ENCODE results near the gene PAQR4.

The PAQR4 gene

DNA sequence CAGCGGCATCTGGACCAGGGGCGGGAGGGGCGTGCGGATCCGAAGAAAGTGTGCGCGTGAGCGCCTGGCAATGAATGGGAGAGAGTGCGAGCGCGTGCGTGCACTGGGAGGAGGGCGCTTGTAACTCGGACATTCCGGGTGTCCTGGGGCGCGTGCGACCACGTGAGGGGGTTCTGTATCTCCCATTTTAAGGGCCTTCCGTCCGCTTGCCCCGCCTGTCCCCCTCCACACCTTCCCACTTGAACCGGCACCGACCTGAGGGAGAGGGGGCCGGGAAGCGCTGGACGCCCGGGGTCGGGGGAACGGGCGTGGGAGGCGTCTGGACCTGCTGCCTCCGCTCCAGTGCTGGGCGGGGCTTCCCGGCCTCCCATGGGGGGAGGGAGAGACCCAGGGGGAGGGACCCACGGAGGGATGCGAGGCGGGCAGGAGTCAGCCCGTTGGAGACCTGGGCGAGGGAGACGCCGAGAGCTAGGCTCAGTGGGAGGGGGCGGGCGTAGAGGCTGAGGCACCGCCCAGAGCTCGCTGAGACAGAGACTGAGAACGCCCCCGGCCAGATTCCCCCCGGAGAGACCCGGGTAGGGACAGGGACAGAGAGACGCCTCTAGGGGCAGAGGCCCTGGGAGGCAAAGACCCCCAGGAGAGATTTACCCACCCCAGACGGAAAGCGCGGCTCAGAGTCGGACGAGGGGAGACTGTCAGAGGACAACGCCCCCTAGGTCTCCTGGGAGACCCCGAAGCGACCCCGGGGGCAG, 5.2 kb upstream of the PAQR4 start, which contains the start of gene KREMEN2 (continued):
- TF ChIP-seq, protein P1, sequence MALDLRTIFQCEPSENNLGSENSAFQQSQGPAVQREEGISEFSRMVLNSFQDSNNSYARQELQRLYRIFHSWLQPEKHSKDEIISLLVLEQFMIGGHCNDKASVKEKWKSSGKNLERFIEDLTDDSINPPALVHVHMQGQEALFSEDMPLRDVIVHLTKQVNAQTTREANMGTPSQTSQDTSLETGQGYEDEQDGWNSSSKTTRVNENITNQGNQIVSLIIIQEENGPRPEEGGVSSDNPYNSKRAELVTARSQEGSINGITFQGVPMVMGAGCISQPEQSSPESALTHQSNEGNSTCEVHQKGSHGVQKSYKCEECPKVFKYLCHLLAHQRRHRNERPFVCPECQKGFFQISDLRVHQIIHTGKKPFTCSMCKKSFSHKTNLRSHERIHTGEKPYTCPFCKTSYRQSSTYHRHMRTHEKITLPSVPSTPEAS (tag by site-specific recombination; IDR thresholded peaks at IDR 0.05): no peak
- TF ChIP-seq, protein P2, sequence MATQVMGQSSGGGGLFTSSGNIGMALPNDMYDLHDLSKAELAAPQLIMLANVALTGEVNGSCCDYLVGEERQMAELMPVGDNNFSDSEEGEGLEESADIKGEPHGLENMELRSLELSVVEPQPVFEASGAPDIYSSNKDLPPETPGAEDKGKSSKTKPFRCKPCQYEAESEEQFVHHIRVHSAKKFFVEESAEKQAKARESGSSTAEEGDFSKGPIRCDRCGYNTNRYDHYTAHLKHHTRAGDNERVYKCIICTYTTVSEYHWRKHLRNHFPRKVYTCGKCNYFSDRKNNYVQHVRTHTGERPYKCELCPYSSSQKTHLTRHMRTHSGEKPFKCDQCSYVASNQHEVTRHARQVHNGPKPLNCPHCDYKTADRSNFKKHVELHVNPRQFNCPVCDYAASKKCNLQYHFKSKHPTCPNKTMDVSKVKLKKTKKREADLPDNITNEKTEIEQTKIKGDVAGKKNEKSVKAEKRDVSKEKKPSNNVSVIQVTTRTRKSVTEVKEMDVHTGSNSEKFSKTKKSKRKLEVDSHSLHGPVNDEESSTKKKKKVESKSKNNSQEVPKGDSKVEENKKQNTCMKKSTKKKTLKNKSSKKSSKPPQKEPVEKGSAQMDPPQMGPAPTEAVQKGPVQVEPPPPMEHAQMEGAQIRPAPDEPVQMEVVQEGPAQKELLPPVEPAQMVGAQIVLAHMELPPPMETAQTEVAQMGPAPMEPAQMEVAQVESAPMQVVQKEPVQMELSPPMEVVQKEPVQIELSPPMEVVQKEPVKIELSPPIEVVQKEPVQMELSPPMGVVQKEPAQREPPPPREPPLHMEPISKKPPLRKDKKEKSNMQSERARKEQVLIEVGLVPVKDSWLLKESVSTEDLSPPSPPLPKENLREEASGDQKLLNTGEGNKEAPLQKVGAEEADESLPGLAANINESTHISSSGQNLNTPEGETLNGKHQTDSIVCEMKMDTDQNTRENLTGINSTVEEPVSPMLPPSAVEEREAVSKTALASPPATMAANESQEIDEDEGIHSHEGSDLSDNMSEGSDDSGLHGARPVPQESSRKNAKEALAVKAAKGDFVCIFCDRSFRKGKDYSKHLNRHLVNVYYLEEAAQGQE (tag by site-specific recombination; IDR thresholded peaks at IDR 0.05): peak; percentile 17; the same call in 1 of the 2 replicates
- TF ChIP-seq, protein P3, sequence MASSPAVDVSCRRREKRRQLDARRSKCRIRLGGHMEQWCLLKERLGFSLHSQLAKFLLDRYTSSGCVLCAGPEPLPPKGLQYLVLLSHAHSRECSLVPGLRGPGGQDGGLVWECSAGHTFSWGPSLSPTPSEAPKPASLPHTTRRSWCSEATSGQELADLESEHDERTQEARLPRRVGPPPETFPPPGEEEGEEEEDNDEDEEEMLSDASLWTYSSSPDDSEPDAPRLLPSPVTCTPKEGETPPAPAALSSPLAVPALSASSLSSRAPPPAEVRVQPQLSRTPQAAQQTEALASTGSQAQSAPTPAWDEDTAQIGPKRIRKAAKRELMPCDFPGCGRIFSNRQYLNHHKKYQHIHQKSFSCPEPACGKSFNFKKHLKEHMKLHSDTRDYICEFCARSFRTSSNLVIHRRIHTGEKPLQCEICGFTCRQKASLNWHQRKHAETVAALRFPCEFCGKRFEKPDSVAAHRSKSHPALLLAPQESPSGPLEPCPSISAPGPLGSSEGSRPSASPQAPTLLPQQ (tag by site-specific recombination; IDR thresholded peaks at IDR 0.05): peak; percentile 86
- TF ChIP-seq KLF1 (tag by site-specific recombination; IDR thresholded peaks at IDR 0.05): peak; percentile 65
- no peak for TF ChIP-seq KLF7 (tag by site-specific recombination; IDR thresholded peaks at IDR 0.05; ENCODE audit: borderline replicate concordance)
- TF ChIP-seq ZEB2 (tag by site-specific recombination; IDR thresholded peaks at IDR 0.05): peak; percentile 82
- TF ChIP-seq, protein P4, sequence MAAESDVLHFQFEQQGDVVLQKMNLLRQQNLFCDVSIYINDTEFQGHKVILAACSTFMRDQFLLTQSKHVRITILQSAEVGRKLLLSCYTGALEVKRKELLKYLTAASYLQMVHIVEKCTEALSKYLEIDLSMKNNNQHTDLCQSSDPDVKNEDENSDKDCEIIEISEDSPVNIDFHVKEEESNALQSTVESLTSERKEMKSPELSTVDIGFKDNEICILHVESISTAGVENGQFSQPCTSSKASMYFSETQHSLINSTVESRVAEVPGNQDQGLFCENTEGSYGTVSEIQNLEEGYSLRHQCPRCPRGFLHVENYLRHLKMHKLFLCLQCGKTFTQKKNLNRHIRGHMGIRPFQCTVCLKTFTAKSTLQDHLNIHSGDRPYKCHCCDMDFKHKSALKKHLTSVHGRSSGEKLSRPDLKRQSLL (tag by site-specific recombination; IDR thresholded peaks at IDR 0.05): 0 out of 2 replicates have a peak, but pooled peaks have one; percentile 47
- TF ChIP-seq, protein P5, sequence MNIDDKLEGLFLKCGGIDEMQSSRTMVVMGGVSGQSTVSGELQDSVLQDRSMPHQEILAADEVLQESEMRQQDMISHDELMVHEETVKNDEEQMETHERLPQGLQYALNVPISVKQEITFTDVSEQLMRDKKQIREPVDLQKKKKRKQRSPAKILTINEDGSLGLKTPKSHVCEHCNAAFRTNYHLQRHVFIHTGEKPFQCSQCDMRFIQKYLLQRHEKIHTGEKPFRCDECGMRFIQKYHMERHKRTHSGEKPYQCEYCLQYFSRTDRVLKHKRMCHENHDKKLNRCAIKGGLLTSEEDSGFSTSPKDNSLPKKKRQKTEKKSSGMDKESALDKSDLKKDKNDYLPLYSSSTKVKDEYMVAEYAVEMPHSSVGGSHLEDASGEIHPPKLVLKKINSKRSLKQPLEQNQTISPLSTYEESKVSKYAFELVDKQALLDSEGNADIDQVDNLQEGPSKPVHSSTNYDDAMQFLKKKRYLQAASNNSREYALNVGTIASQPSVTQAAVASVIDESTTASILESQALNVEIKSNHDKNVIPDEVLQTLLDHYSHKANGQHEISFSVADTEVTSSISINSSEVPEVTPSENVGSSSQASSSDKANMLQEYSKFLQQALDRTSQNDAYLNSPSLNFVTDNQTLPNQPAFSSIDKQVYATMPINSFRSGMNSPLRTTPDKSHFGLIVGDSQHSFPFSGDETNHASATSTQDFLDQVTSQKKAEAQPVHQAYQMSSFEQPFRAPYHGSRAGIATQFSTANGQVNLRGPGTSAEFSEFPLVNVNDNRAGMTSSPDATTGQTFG (tag by site-specific recombination; IDR thresholded peaks at IDR 0.05; ENCODE audit: borderline replicate concordance): no peak
- TF ChIP-seq ZNF223 (tag by site-specific recombination; IDR thresholded peaks at IDR 0.05): no peak
- TF ChIP-seq, protein P6, sequence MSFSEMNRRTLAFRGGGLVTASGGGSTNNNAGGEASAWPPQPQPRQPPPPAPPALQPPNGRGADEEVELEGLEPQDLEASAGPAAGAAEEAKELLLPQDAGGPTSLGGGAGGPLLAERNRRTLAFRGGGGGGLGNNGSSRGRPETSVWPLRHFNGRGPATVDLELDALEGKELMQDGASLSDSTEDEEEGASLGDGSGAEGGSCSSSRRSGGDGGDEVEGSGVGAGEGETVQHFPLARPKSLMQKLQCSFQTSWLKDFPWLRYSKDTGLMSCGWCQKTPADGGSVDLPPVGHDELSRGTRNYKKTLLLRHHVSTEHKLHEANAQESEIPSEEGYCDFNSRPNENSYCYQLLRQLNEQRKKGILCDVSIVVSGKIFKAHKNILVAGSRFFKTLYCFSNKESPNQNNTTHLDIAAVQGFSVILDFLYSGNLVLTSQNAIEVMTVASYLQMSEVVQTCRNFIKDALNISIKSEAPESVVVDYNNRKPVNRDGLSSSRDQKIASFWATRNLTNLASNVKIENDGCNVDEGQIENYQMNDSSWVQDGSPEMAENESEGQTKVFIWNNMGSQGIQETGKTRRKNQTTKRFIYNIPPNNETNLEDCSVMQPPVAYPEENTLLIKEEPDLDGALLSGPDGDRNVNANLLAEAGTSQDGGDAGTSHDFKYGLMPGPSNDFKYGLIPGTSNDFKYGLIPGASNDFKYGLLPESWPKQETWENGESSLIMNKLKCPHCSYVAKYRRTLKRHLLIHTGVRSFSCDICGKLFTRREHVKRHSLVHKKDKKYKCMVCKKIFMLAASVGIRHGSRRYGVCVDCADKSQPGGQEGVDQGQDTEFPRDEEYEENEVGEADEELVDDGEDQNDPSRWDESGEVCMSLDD (tag by site-specific recombination; IDR thresholded peaks at IDR 0.05): peak; percentile 81
- peak; percentile 87 for TF ChIP-seq ZNF24 (tag by site-specific recombination; IDR thresholded peaks at IDR 0.05)
- TF ChIP-seq, protein P7, sequence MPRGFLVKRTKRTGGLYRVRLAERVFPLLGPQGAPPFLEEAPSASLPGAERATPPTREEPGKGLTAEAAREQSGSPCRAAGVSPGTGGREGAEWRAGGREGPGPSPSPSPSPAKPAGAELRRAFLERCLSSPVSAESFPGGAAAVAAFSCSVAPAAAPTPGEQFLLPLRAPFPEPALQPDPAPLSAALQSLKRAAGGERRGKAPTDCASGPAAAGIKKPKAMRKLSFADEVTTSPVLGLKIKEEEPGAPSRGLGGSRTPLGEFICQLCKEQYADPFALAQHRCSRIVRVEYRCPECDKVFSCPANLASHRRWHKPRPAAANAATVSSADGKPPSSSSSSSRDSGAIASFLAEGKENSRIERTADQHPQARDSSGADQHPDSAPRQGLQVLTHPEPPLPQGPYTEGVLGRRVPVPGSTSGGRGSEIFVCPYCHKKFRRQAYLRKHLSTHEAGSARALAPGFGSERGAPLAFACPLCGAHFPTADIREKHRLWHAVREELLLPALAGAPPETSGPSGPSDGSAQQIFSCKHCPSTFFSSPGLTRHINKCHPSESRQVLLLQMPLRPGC (tag by site-specific recombination; IDR thresholded peaks at IDR 0.05): peak; percentile 72; the same call in 1 of the 2 replicates
- TF ChIP-seq, protein P8, sequence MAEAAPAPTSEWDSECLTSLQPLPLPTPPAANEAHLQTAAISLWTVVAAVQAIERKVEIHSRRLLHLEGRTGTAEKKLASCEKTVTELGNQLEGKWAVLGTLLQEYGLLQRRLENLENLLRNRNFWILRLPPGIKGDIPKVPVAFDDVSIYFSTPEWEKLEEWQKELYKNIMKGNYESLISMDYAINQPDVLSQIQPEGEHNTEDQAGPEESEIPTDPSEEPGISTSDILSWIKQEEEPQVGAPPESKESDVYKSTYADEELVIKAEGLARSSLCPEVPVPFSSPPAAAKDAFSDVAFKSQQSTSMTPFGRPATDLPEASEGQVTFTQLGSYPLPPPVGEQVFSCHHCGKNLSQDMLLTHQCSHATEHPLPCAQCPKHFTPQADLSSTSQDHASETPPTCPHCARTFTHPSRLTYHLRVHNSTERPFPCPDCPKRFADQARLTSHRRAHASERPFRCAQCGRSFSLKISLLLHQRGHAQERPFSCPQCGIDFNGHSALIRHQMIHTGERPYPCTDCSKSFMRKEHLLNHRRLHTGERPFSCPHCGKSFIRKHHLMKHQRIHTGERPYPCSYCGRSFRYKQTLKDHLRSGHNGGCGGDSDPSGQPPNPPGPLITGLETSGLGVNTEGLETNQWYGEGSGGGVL (tag by site-specific recombination; IDR thresholded peaks at IDR 0.05): peak; percentile 85
- TF ChIP-seq ZNF548 (tag by site-specific recombination; IDR thresholded peaks at IDR 0.05): no peak
- peak; percentile 90 for TF ChIP-seq ZNF335 (tag by site-specific recombination; conservative IDR thresholded peaks at IDR 0.05)
- TF ChIP-seq SP2 (tag by site-specific recombination; IDR thresholded peaks at IDR 0.05): peak; percentile 93
- peak; percentile 76 for TF ChIP-seq ZIC2 (tag by site-specific recombination; IDR thresholded peaks at IDR 0.05)
- no peak for TF ChIP-seq ZNF221 (tag by site-specific recombination; IDR thresholded peaks at IDR 0.05; ENCODE audit: borderline replicate concordance)
- peak; percentile 64 for TF ChIP-seq ZBTB17 (tag by site-specific recombination; IDR thresholded peaks at IDR 0.05)
- no peak for TF ChIP-seq ZNF530 (tag by site-specific recombination; IDR thresholded peaks at IDR 0.05; ENCODE audit: low read depth)
- no peak for TF ChIP-seq ZNF350 (tag by site-specific recombination; IDR thresholded peaks at IDR 0.05)

All from HEK293 (cell line).